Stimulated activated CD8-positive, alpha-beta memory T cell treated with anti-CD3 and anti-CD28 coated beads, Interleukin-15, amount 100 ng/mL, for 24 hours (primary cell): ENCODE data around the gene COL27A1.

ENCODE experiments used
- DNase-seq: peaks from one replicate; pipeline ENCODE4 v3.0.0-alpha.2; 2020; ENCODE audit warnings: low read depth

Gene COL27A1

DNA sequence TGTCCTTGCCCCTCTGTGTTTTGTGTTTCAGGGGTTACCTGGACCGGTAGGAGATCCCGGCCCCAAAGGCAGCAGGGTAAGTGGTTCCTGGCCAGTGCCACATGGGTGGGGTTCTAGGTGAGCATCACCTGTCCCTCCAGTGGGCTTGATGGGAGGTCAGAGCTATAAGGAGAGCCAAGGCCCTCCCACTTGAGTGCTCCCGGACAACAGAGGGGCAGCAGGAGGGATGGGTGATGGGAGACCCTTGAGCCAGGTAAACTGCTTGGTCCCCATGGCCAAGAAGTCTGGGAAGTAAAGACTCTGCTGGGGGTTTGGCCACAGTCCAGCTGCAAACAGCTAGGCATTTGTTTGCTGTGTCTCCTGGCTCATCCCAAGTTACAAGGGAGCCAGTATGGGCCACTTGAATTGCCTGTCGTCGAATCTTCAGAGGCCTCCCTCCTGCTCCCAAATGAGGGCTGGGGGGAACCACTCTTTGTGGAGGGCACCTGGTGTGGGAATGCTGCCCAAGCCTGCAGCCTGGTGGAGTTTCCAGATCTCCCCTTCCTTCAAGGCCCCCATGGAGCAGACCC is 51.0 kb downstream of the COL27A1 start:
- DNase-seq = no peak

DNA sequence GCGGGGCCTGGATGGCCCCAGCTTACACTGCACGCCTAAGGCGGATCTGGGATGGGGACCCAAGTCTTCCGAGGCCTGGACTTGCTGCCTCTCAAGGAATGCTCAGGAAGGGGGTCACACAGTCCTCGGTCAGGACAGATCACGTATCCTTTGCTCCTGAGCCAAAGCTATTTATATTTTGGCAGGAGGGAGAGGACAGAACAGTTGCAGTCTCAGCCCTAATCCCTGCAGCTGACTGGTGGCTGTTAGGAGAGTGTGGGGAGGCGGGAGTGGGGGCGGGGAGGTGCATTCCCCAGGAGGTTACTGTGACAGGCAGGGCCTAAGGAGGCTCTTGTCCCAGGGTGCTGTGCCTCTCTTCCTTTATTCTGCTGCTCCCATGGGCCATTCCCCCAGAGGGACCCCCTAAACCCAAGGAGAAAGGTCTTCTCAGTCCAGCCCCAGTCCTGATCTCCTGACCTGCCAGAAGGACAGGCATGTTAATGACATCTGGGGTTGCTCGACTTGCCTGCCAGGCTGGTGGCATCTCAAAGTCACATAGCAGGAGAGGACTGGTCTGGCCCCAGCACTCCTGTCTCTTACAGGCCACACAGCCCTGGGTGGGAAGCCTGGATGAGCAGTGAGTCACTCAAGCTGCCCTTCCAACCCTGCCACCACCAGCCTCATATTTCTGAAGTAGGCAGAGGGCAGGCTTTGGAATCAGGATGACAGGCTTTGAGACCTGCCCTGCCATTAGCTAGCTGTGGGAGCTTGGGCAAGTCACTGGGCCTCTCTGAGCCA is 51.9 kb downstream of the COL27A1 start:
- DNase-seq = no peak

DNA sequence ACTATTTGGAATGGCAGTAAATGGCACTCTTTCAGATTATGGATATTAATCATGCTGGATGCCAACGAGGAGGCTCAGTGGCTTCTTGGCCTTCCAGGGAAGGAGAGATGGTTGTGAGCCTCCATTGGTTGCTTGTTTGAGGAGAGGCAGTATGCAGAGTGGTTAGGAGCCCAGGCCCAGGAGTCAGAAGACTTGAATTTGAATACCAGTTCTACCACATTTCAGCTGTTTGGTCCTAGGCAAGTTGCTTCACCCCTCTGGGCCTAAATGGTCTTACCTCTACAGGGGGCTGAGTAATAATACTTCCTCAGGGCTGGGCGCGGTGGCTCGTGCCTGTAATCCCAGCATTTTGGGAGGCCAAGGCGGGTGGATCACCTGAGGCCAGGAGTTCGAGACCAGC is 52.5 kb downstream of the COL27A1 start:
- no peak for DNase-seq

DNA sequence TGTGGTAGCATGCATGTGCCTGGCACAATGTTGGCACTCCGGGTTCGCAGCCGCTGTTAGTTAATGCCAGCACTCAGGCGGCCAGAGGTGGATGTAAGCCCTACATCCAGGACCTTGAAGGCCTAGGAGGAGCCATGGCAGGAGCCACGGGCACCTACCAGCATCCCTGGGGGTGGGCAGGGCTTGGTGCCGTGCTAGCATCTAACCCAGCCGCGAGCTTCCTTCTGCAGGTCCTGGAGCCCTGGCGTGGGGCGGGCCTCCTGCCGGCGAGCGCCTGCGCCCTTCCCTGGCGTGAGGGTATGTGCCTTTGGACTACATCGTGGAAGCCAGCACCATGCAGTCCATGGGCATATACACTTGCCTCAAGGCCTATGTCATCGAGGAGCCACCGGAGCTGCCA is 53.8 kb downstream of the COL27A1 start:
- no peak for DNase-seq

DNA sequence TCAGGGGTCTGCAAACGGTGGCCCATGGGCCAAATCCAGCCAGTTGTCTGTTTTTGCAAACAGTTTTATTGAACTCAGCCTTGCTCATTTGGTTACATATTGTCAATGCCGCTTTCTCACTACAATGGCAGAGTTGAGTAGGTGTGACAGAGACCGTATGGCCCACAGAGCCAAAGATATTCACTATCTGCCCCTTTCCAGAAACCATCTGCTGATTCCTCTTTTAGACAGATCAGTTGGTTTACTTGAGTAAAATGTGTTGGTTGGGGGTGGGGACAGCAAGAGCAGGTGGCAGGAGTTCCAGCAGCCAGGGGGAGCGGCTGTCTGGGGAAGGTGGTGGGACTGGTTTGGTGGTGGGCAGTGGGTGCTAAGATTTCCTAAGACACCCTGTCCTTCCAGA is 54.8 kb downstream of the COL27A1 start:
- no peak for DNase-seq

DNA sequence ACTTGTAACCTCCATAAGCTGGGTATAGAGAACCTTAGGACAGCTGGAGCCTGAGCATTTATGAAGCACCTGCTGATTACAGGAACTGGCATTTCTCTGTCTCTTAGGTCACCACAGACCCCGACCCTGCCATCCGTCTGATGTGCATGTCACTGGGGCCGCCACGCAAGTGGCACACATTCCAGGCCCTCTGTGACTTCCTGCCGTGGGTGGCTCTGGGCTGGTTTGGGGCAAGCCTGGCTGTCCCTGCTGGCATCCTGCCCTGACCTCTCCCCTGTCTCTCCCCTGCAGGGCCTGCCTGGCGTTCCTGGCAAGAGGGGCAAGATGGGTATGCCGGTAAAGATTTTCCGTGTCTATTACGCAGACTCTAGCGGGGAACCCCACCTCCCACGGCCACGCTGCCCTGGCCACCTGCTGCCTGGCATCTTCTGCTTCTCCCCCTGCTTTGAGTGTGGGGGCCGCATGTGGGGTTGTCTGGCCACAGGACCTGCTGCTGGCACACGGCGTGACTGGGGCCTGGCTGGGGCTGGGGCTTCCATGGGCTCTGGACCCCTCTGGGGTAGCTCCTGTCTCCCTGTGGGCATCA is 55.4 kb downstream of the COL27A1 start:
- no peak for DNase-seq

DNA sequence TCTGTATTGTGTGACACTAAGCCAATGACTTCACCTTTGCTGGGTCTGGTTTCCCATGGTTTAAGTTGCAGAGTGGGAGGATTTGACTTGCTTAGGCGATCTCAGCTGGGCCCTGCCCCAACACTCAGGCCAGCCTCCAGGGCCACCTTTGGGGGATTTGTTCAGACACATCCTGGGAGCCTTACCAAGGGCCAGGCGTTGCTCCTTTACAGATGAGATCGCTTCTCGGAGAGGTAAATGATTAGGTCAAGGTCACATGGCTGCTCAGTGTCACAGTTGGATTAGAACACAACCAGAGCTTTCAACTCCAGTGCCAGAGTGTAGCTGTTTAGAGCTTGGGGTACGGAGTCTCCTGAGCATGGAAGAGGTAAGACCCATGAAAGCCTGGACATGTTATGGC is 57.5 kb downstream of the COL27A1 start:
- no peak for DNase-seq

DNA sequence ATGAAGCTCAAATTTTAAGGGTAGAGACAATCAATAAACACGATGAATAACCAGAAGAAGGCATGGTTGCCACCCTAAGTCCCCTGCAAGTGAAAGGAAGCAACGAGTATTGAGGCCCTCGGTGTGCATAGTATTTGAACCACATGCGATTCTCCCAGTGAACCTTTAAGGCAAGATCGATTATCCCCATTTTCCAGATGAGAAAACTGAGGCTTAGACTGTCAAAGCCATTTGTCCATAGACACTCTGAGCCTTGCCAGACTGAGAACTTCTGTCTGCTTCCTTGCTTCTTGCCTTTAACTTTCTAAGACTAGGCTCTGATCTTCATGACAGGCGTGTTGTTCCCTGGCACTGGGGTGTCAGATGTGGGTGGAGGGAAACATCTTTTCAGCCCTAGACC is 58.2 kb downstream of the COL27A1 start:
- no peak for DNase-seq

DNA sequence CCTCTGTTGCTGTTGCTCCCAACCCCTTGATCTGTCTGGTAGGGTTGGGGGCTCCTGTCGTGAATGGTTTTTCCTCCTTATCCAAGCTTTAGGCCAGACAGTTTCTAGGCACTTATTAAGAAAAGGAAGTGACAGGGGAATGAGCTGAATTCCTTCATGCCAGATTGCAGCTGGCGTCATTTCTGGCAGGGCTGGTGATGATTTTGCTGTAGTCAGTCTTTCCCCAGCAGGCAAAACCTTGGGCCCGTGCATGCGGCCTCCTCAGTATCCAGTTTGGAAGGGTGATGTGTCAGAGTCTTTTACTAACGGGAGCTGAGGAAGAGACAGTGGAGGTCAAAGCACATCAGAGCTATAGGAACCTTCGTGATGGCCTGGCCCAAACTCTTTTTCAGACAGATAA is 58.8 kb downstream of the COL27A1 start:
- DNase-seq = no peak

DNA sequence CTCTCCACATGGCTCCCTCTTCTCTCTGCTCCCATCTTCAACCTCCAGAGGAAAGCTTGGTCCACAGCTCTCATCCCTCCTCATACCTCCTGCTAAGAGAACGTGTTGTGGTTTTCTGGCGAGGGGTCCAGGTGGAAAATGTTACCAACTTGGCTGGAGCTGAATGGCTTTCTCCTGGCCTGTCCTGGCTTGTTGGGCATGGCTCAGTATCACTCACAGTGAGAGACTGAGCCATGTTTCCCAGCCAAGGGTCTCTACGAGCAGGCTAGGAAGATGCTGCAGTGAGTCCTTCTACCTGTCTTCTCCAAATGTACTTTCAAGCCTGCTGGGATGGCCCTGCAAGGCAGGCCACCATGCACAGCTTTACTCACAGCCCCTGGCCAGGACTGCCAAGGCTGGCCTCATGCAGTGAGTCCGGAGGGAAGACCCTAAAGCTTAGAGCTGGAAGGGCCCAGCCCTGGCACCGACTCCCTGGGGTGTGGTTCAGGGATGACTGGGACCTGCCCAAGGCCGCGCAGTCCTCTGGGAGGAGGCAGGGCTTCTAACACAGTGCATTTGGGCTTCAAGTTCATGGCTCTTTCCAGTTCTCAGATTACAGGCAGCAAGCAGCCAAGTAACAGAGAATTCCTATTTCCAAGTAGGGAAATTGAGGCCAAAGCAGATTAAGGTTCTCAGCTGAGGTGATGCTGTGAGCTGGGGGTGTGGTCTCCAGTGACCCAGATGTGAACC is 59.5 kb downstream of the COL27A1 start:
- no peak for DNase-seq

DNA sequence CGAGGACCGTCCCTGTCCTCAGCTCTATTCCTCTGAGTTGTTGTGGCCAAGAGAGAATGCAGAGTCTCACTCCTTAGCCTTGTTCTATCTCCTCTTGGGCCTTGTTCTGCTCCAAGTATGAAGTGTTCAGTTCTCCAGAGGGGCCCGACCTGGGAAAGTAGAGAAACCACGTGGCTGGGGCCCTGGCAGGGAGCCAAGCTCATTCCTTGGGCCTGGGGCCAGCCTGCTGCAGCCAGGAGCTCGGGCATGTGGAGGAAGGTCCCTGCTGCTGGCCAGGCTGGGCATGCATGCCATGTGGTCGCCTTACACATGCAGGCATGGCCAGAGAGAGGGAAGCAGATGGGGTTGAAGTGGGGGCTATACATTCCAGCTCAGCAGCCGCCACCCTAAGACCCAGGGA is 60.7 kb downstream of the COL27A1 start:
- no peak for DNase-seq

DNA sequence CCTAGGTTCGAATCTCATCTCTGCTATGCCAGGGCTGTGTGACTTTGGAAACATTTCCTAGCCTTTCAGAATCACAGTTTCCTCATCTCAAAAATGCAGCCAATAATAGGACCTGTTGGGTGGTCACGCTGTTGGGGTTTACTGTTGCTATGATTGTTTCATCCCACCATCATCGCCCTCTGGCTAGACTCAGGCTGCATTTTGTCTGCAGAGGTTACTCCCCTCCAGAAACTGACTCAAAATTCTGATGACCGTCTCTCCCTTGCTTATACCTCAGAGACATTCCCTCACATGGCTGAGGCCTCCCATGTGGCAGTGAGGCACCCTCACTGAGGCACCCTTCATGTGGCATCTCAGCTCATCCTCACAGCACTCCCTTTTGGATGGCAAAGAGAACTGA is 61.6 kb downstream of the COL27A1 start:
- DNase-seq = no peak

DNA sequence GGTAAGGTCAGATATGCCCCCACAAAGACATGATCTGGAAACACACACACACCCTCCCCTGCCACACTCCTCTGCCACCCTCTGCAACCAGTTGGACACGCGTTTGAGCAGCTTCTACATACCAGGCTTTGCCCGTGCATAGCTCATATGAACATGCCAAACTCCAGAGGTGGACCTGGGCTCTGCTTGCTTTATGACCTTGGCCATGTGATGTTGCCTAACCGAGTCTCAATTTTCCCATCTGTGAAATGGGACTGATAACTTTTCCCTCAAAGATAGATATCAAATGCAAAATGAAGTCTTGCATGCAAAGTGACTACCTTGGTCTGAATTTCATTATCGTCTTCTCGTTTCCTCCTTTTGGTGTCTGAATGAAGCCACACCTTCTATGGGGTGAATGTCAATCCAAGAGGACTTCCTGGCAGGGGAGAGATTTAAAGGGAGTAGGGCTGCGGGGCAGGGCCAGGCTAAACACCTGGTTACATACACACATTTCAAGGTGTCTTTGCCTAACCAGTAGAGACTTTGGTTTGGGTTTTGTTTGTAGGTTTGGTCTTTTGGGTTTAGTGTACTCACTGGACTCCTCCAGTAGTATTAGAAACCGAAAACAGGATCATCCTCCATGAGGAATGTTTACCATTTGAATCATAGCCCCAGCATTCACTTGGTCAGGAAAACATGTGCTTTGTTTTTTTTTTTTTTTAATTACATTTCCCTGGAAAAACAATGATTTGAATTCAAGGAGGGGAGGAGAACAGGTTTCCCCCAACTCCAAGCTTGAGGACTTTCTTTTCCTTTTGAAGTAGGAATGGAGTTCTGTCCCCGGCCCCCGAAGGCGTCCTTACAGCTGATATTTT is 63.2 kb downstream of the COL27A1 start:
- DNase-seq = no peak

DNA sequence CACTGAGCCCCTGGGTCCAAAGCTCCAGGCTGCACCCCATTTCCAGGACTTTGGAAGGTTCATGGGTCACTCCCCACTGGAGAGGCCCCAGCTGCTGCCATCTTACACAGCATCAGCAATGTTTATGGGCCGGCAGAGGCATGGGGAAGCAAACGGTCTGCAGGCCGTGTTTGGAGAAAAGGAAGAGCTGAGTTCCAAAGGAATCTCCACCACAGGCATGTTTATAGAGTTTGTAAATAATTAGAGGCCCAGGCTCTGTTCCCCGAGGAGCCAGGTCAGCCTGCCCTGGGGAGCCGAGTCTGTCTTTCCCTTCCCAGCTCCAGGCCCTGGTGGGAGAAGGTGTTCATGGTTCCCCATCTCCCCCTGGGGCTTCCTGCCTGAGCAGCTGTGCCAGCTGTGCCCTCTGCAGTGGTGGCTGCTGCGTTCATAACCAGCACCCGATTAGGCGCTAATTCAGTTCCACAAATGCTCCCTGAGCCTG is 64.8 kb downstream of the COL27A1 start:
- no peak for DNase-seq

DNA sequence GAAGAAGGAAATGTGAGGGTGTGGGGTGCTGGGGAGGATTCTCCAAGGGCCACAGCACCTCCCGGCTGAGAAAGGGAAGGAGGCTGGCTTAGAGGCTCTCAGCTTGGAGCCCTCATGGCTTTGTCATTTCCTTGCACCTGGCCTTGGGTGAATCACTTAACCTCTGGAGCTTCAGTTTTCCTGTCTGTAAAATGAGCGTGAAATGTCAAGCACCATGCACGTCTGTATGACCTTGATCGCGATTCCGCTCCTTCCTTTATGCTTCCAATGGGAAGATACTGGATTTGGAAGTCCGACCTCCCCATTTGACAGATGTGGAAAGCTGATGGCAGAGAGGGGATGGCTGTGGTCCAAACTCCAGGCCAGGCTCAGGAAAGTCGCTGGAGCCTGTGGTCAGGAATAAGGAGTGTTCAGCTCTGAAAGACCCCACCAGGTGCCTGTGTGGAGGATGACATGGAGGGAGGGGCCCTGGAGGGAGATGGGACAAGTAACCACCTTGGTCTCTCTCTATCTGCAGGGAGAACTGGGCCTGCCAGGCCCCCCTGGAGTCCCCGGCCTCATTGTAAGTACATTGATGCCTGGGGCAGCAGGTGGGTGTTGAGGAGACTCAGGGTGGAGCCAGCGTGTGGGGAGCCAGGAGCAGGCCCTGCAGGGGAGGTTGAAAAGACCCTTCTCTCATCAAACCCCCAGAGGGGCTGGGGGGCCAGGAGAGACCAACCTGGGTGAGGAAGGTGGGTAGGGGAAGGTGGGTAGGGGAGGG is 66.5 kb downstream of the COL27A1 start:
- DNase-seq = no peak

DNA sequence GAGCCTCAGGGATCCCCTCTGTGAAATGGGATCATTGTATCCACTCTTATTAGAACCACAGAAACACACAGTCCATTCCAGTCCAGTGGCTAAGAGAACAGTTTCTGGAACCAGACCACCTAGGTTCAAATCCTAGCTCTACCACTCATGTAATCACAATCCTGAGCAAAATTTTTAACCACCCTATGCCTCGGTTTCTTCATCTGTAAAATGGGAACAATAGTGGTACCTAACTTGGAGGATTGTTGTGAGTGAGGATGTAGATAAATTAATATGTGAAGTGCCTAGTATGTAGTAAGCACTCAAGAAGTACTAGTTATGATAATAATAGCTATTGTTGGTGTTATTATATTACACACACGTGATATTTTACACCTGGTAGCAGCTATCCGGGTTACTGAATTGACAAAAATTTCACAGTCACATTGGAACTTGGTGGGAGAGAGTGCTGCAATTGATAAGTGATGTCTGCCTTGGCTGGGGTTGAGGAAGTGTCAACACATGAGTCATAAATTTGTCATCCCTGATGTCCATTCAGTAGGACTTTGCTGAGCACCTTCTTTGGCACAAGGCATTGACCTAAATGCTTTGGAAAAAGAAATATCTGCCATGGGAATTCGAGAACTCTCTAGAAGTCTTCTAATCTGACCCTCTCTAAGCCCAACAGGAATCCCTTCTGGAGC is 68.4 kb downstream of the COL27A1 start:
- DNase-seq = no peak

DNA sequence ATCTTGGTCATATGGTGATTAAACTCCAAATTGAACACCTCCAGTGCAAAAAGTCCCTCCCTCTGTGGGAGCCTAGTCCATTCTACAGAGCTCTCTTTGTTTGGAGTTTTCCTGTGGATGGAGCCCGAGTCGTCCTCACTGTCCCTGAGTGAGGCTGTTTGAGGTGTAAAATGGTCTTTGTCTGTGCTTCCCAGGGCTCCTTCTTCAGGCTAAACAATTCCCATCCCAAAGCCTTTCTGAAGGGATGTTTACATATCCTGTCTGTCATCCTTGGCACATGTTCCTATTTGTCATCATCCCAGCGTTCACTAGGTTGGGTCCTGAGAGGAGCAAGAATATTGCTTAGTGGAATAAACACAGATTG is 68.9 kb downstream of the COL27A1 start:
- DNase-seq = no peak

DNA sequence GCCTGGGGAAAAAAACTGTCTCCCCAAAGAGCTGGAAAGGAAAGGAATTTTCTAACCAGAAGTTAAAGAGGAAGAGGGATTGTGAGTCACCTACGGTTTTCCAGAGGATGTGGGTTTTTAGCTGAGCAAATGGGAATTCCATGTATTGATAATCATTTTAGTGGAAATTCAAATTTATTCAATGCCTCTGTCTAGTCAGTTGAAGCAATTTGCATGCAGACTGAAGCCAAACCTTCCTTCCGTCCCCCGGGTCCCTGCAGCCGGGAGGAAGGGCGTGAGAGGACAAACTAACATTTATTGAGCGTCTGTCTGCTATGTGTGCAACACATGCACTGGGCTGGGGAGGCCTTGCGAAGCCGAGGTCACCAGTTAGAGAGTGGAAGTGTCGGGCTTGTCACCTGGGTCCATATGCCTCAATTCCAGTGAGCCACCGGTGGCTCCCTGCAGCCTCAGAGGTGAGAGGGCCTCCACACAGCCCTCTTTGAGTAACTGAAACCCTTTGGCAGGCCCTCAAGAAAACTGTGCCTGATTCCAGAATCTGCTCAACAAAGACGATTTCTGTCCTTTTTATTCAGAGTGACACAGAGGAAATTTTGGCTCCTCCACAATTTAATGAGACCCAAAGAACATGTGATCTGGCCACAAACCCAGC is 70.3 kb downstream of the COL27A1 start:
- no peak for DNase-seq

DNA sequence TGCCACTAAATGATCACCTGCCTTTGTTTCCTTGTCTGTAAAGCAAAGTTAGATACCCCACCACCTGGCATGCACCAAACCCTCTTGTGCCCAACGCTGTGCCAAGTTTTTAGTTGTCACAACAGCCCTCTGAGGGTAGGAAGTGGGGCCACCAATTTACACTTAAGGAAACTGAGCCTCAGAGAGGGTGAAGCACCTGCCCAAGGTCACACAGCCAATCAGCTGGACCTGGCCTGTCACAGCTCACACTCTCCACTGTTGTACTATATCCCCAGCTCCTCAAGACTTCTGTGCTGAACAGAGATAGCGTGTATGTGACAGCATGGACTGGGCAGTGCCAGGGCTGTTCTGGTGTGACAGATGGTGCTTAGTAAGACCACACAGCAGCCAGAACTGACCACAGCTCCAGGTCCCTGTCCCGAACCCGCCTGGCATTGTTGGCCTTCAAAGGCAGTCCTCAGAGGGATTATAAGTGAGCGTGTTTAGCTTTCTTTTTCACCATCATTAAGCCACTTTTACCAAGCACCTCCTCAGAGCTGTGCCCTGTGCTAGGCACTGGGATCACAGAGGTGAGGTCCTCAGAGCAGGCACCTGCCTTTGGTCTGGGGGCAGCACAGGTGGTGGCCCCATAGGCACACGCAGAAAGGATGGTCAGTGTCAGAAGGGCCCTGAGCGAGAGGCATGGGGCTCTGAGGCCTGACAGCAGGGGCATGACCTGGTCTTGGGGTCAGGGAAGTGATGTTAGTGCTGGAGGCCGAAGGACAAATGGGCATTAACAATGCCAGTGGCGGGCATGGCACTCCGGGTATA is 71.1 kb downstream of the COL27A1 start:
- DNase-seq = no peak
